HFF-Myc (cell line): ENCODE measurements around the gene OTOF.

ENCODE experiments used
- DNase-seq: peaks from one replicate; pipeline ENCODE4 v3.0.0-alpha.2; 2011; ENCODE audit warnings: low read depth; ENCODE audit errors: extremely low read depth
- H3K4me3 ChIP-seq: replicated peaks from 2 replicates; pipeline ENCODE4 v1.5.1; 2011; ENCODE audit warnings: low read depth, mild to moderate bottlenecking, control low read depth, low read length
- CTCF ChIP-seq: IDR thresholded peaks from 2 replicates; pipeline ENCODE4 v1.5.1; 2012; ENCODE audit warnings: mild to moderate bottlenecking, low read depth, low read length, control low read depth; ENCODE audit errors: missing control alignments

Gene OTOF

DNA sequence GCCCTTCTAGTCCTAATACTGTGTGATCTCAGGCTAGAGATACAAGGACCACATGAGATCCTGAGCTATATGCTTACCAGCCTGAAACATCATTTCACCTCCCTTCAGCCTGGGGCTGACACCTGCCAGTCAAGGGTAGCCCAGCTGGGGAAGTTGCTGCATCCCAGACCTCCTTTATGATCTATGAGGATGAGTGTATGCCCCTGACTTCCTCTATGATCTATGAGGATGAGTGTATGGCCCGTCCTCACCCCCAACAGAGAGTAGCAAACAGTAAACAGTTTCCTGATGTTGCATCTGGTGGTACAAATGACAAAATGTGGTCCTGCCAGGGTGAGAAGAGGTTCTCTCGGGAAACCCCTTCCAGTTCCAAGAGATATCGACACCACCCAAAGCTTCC, 8.9 kb upstream of the OTOF start:
- no peak for TF ChIP-seq CTCF
- no peak overlapping the region for H3K4me3 ChIP-seq
- no peak for DNase-seq

DNA sequence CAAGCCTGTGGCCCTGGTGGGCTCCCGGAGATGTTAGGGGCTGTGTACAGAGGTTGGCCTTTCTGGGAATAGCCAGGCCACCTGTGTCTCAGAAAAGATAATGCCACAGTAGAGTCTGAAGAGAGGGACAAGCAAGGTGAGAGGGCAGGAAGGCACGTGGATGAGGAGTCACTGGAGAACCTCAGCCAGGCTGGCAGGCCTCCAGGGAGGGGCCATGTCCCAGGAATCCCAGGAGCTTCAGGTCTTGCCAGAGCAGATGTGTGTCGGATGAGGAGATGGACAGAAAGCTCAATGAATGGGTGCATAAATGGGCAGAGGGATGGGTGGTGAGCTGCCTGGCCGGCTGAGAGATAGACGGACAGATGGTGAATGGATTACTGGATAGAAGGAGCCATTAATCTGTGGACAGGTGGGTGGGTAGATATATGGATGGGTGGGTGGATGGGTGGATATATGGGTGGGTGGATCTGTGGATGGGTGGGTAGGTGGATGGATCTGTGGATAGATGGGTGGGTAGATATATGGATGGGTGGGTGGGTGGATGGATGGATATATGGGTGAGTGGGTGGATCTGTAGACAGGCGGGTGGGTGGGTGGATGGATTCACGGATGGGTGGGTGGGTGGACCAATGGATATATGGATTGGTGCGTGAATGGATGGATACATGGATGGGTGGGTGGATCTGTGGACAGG, 7.9 kb upstream of the OTOF start:
- no peak overlapping the region for H3K4me3 ChIP-seq
- no peak for TF ChIP-seq CTCF
- DNase-seq, result no peak

DNA sequence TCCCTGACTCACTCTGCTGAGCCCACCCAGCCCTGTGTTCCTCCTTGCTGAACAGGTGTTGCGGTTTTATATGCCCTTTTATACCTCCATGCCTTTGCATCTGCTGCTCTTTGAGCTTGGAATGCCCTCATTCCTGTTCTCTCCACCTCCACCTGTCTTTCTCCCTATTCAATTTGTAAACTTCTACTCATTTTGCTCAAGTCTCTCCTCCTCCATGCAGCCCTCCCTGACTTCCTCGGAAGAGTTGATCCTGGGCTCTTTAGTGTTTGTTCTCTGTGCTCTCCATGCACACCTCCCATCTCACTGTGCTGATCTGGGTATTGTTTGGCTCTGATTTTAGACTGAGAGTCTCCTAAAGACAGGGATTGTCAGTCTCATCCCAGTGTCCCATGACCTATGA, 7.2 kb upstream of the OTOF start:
- H3K4me3 ChIP-seq, result no peak overlapping the region
- no peak for DNase-seq
- TF ChIP-seq CTCF, result no peak

GRCh38 chr2:26484579-26484978, 6.7 kb upstream of the OTOF start:
- no peak for TF ChIP-seq CTCF
- H3K4me3 ChIP-seq, result no peak overlapping the region
- no peak for DNase-seq

DNA sequence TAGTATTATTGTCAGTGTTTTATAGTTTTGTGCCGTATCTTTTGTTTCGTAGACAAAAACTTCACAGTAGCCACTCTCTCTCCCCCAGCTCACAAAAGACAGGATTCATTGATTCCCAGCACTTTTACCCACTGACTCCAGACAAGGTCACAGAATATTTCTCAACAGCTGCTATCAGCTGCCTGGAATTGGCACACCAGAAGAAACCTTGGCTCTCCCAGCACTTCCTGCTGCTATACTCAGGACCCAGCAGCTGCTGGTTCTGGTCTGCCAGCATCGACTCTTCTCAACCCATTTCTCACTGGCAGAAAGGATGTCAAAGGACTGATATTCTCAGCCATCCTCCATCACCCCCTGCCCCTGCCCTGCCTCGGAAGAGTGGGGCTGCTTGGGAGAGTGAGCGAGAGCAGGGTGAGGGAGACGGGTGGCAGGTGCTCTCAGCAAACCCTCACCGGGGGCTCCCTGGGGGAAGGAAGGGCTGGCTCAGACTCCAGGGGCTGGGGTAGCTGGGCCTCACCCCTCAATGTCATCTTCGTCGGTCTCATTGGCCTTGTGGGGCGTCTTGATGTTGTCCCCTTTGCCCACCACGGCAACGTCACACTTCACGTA, 6.1 kb upstream of the OTOF start:
- DNase-seq, result no peak
- no peak overlapping the region for H3K4me3 ChIP-seq
- TF ChIP-seq CTCF, result no peak

DNA sequence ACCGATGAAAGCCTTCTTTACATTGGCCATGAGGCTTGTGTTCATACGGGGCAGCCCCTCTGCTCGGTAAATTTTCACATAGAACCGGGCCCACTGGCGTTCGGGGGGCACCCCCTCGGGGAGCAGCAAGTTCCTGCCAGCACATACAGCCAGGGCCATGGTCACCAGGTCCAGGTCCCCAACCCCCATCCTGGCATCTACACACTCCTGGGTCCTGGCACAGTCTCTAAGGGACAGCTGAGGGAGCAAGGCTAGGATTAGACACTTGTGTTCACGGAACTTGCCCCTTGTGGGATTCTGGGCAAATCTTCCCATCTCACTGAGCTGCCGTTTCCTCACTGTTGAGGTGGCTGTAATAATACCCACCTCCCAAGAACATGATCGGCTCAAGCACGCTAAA, 5.6 kb upstream of the OTOF start:
- no peak for DNase-seq
- TF ChIP-seq CTCF, result no peak
- no peak overlapping the region for H3K4me3 ChIP-seq

DNA sequence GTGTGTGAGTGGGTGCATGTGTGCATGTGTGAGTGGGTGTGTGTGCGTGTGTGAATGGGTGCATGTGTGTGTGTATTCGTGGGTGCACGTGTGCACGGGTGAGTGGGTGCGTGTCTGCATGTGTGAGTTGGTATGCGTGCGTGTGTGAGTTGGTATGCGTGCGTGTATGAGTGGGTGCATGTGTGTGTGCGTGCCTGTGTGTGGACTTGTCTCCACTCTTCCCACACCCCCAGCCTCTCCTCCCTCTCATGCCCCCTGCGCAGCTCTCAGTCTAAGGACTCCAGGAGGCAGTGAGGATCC, 5.1 kb upstream of the OTOF start:
- no peak for DNase-seq
- no peak overlapping the region for H3K4me3 ChIP-seq
- no peak for TF ChIP-seq CTCF
